H1 (cell line): ENCODE data around the gene PLEKHG5. TPM values are rescaled to one million over a fixed set of nuclear protein-coding genes. Genes with fewer than 3 reads are reported as not detected.
A peak's percentile ranks its signal among the peaks of the same experiment; 100 is the strongest.

Experiments used
- CTCF ChIA-PET: fragments of 300-600 bp; sonication (Branson Sonifier 250); formaldehyde crosslinking; loops from one replicate; lab custom pipeline; 2021; ENCODE audit not compliant: partially characterized antibody; lab: Charles Lee
- POLR2A ChIA-PET: fragments of 300-600 bp; sonication (Branson Sonifier 250); formaldehyde crosslinking; loops from one replicate; lab custom pipeline; 2021; ENCODE audit warnings: inconsistent platforms; ENCODE audit not compliant: partially characterized antibody; lab: Charles Lee
- DNase-seq, 2 experiments: peaks; one replicate each; pipeline versions ENCODE4 v3.0.0 to v3.0.0-alpha.2; 2010 to 2022; ENCODE audit warnings: low spot score in 2 of 2, low read depth in 1 of 2, mixed read lengths in 1 of 2
- FAIRE-seq: peaks from 2 replicates; lab custom pipeline; 2011; peaks lifted over from hg19 to GRCh38; lab: Jason Lieb, UNC
- H2AFZ ChIP-seq: 2 replicates; pipeline ENCODE4 v1.8.1; 2012; ENCODE audit warnings: low read length, inconsistent platforms
- H2AK5ac ChIP-seq: 2 replicates; pipeline ENCODE4 v1.6.1; 2013; ENCODE audit warnings: low read depth, low read length
- H2BK120ac ChIP-seq: replicated peaks from 2 replicates; pipeline ENCODE3; 2013; ENCODE audit warnings: low read depth, low read length, inconsistent platforms
- H2BK12ac ChIP-seq: 2 replicates; pipeline ENCODE4 v1.6.1; 2013; ENCODE audit warnings: low read depth, low read length
- H2BK15ac ChIP-seq: 2 replicates; pipeline ENCODE4 v1.6.1; 2013; ENCODE audit warnings: low read length
- H2BK20ac ChIP-seq: 2 replicates; pipeline ENCODE4 v1.6.1; 2013; ENCODE audit warnings: low read length
- H2BK5ac ChIP-seq: 2 replicates; pipeline ENCODE4 v1.6.1; 2013; ENCODE audit warnings: low read depth, low read length
- H3K14ac ChIP-seq: 2 replicates; pipeline ENCODE4 v1.6.1; 2013; ENCODE audit warnings: inconsistent platforms; ENCODE audit not compliant: insufficient read length
- H3K18ac ChIP-seq: 2 replicates; pipeline ENCODE4 v1.6.1; 2013; ENCODE audit warnings: low read length; ENCODE audit errors: extremely low read depth
- H3K23ac ChIP-seq: 2 replicates; pipeline ENCODE4 v1.6.1; 2013; ENCODE audit warnings: inconsistent platforms; ENCODE audit not compliant: insufficient read length
- H3K23me2 ChIP-seq: 2 replicates; pipeline ENCODE4 v1.6.1; 2013; ENCODE audit warnings: low read depth, low read length
- H3K27ac ChIP-seq: 2 replicates; pipeline ENCODE4 v1.6.1; 2011; ENCODE audit warnings: low read depth, low read length, inconsistent platforms
- H3K27me3 ChIP-seq, 4 experiments: replicated peaks in 1 of 4; 1 replicate in 1 of 4; 2 replicates in 3 of 4; pipeline versions ENCODE4 v1.6.1 to v1.8.1; 2011 to 2013; ENCODE audit warnings: low read length in 3 of 4, mild to moderate bottlenecking in 3 of 4, inconsistent platforms in 2 of 4, mixed read lengths in 2 of 4, moderate library complexity in 1 of 4; ENCODE audit not compliant: control insufficient read depth in 3 of 4, insufficient read depth in 3 of 4; ENCODE audit errors: extremely low read depth in 1 of 4
- H3K36me3 ChIP-seq, 4 experiments: 2 replicates each; pipeline versions ENCODE4 v1.6.1 to v1.8.1; 2011 to 2013; ENCODE audit warnings: mild to moderate bottlenecking in 4 of 4, low read length in 3 of 4, moderate library complexity in 2 of 4, control low read depth in 1 of 4, inconsistent platforms in 1 of 4; ENCODE audit not compliant: insufficient read depth in 4 of 4, control insufficient read depth in 2 of 4
- H3K4ac ChIP-seq: replicated peaks from 2 replicates; pipeline ENCODE3; 2013; ENCODE audit warnings: low read length, low read depth, mixed read lengths, inconsistent platforms; ENCODE audit not compliant: insufficient read length
- H3K4me1 ChIP-seq, 4 experiments: replicated peaks in 1 of 4; 1 replicate in 1 of 4; 2 replicates in 3 of 4; pipeline versions ENCODE4 v1.6.1 to v1.8.1; 2011 to 2013; ENCODE audit warnings: low read length in 3 of 4, inconsistent platforms in 2 of 4, mixed read lengths in 1 of 4; ENCODE audit not compliant: insufficient read depth in 4 of 4, control insufficient read depth in 3 of 4
- H3K4me2 ChIP-seq, 2 experiments: 2 replicates each; pipeline versions ENCODE4 v1.6.1 to v1.8.1; 2011 to 2013; ENCODE audit warnings: low read depth in 2 of 2, low read length in 2 of 2, control low read depth in 1 of 2, inconsistent platforms in 1 of 2, mild to moderate bottlenecking in 1 of 2; ENCODE audit not compliant: insufficient read depth in 1 of 2
- H3K4me3 ChIP-seq, 4 experiments: fragments of 200-600, 300-600 bp in 1 of 4; sonication (generic), shearing (Covaris generic), sonication (Bioruptor Twin) in 1 of 4; 2 replicates each; pipeline versions ENCODE4 v1.5.1 to v1.8.1; 2011 to 2016; ENCODE audit warnings: low read length in 4 of 4, low read depth in 3 of 4, control low read depth in 2 of 4, inconsistent platforms in 2 of 4, mild to moderate bottlenecking in 2 of 4, mixed read lengths in 1 of 4, moderate library complexity in 1 of 4; ENCODE audit not compliant: insufficient read depth in 2 of 4; ENCODE audit errors: extremely low read depth in 1 of 4
- H3K56ac ChIP-seq: replicated peaks from 2 replicates; pipeline ENCODE3; 2013; ENCODE audit warnings: low read depth, mild to moderate bottlenecking, mixed read lengths, low read length, inconsistent platforms; ENCODE audit not compliant: insufficient read length
- H3K79me1 ChIP-seq: 2 replicates; pipeline ENCODE4 v1.6.1; 2013; ENCODE audit warnings: low read depth, low read length, control low read depth
- H3K79me2 ChIP-seq, 2 experiments: 2 replicates each; pipeline versions ENCODE4 v1.6.1 to v1.8.1; 2012 to 2013; ENCODE audit warnings: low read length in 2 of 2, mild to moderate bottlenecking in 2 of 2, inconsistent platforms in 1 of 2; ENCODE audit not compliant: insufficient read depth in 2 of 2, control insufficient read depth in 1 of 2
- H3K9ac ChIP-seq, 4 experiments: replicated peaks in 1 of 4; 1 replicate in 1 of 4; 2 replicates in 3 of 4; pipeline versions ENCODE4 v1.6.1 to v1.8.1; 2011 to 2013; ENCODE audit warnings: low read depth in 3 of 4, low read length in 3 of 4, control low read depth in 2 of 4, mild to moderate bottlenecking in 2 of 4, moderate library complexity in 2 of 4, inconsistent platforms in 1 of 4; ENCODE audit errors: extremely low read depth in 1 of 4
- H3K9me3 ChIP-seq, 2 experiments: 2 replicates each; pipeline versions ENCODE4 v1.6.1 to v1.8.1; 2012 to 2013; ENCODE audit warnings: mild to moderate bottlenecking in 2 of 2, moderate library complexity in 2 of 2, control low read depth in 1 of 2, inconsistent platforms in 1 of 2, low read depth in 1 of 2, low read length in 1 of 2, mixed read lengths in 1 of 2; ENCODE audit not compliant: insufficient read depth in 2 of 2
- H4K20me1 ChIP-seq, 2 experiments: replicated peaks in 1 of 2; 2 replicates each; pipeline versions ENCODE3 to v1.8.1; 2011 to 2013; ENCODE audit warnings: inconsistent platforms in 2 of 2, low read length in 2 of 2, mild to moderate bottlenecking in 1 of 2; ENCODE audit not compliant: insufficient read depth in 2 of 2, control insufficient read depth in 1 of 2
- H4K5ac ChIP-seq: 2 replicates; pipeline ENCODE4 v1.6.1; 2013; ENCODE audit warnings: low read length, low read depth, mixed read lengths, inconsistent platforms; ENCODE audit not compliant: insufficient read length
- H4K8ac ChIP-seq: 2 replicates; pipeline ENCODE4 v1.8.0; 2013; ENCODE audit warnings: mild to moderate bottlenecking, moderate library complexity, low read length, inconsistent platforms; ENCODE audit not compliant: insufficient read depth; ENCODE audit errors: extremely low read depth
- H4K91ac ChIP-seq: replicated peaks from 2 replicates; pipeline ENCODE3; 2013; ENCODE audit warnings: low read length, mixed read lengths, inconsistent platforms; ENCODE audit not compliant: insufficient read length
- CTCF ChIP-seq, 3 experiments: IDR thresholded peaks; 1 replicate in 2 of 3; 2 replicates in 1 of 3; pipeline versions ENCODE4 v1.5.1 to v1.6.1; 2011; ENCODE audit warnings: low read length in 3 of 3, mild to moderate bottlenecking in 3 of 3, inconsistent platforms in 2 of 3, low read depth in 1 of 3, moderate library complexity in 1 of 3; ENCODE audit not compliant: insufficient read depth in 1 of 3; ENCODE audit errors: control extremely low read depth in 1 of 3
- GTF2F1 ChIP-seq: IDR thresholded peaks from 2 replicates; pipeline ENCODE4 v1.6.1; 2012; ENCODE audit warnings: low read depth, low read length, improper control_type of control experiment, borderline replicate concordance
- HDAC6 ChIP-seq: IDR thresholded peaks from one replicate; pipeline ENCODE4 v1.7.1; 2012; ENCODE audit warnings: low read depth, mild to moderate bottlenecking, inconsistent platforms, low read length, moderate library complexity
- POLR2A ChIP-seq, 2 experiments: IDR thresholded peaks; 1 replicate in 1 of 2; 2 replicates in 1 of 2; pipeline ENCODE4 v1.6.1; 2011; ENCODE audit warnings: low read depth in 2 of 2, low read length in 2 of 2, mild to moderate bottlenecking in 2 of 2; ENCODE audit errors: control extremely low read depth in 1 of 2
- RXRA ChIP-seq: IDR thresholded peaks from 2 replicates; pipeline ENCODE4 v1.6.1; 2011; ENCODE audit warnings: low read depth, mild to moderate bottlenecking, low read length, moderate library complexity; ENCODE audit not compliant: insufficient read depth
- SIN3A ChIP-seq, 2 experiments: IDR thresholded peaks in 1 of 2; conservative IDR thresholded peaks in 1 of 2; 2 replicates each; pipeline ENCODE4 v1.6.1; 2011 to 2012; ENCODE audit warnings: low read length in 2 of 2, improper control_type of control experiment in 1 of 2, low read depth in 1 of 2, mild to moderate bottlenecking in 1 of 2
- SIX5 ChIP-seq: IDR thresholded peaks from 2 replicates; pipeline ENCODE4 v1.6.1; 2011; ENCODE audit warnings: mild to moderate bottlenecking, low read depth, low read length
- SP4 ChIP-seq: IDR thresholded peaks from 2 replicates; pipeline ENCODE4 v1.6.1; 2012; ENCODE audit warnings: low read length, inconsistent platforms
- ZNF274 ChIP-seq: IDR thresholded peaks from 2 replicates; pipeline ENCODE4 v1.7.0; 2012; ENCODE audit warnings: low read length, borderline replicate concordance; ENCODE audit errors: extremely low read depth
- WGBS, 2 experiments: shearing (Covaris generic) in 1 of 2; methylation state at CpG; one replicate each; pipeline versions ENCODE4 v1.1.6 to v1.1.7; 2013 to 2015; ENCODE audit warnings: low lambda C conversion rate in 2 of 2, mixed read lengths in 2 of 2, inconsistent platforms in 1 of 2, low coverage in 1 of 2, missing lambda C conversion rate in 1 of 2; ENCODE audit not compliant: insufficient replicate concordance in 2 of 2, insufficient coverage in 1 of 2, insufficient read length in 1 of 2; ENCODE audit errors: extremely low coverage in 1 of 2, missing lambda C conversion rate in 1 of 2; 5-methylcytosine and 5-hydroxymethylcytosine counted together
- polyA plus RNA-seq, 7 experiments: library from polyadenylated mRNA; depleted of rRNA in 3 of 7; stranded (reverse) in 5 of 7; unstranded in 2 of 7; fragments of >200 nt in 5 of 7; fragments of 200-250 nt in 2 of 7; gene quantifications; 1 replicate in 5 of 7; 2 replicates in 1 of 7; 4 replicates in 1 of 7; pipeline versions ENCODE4 v1.2.1 to v1.2.3, GENCODE V29; 2011 to 2013; ENCODE audit warnings: missing spikeins in 2 of 7, mixed read lengths in 2 of 7
- total RNA-seq: library from RNA; stranded (reverse); fragmentation: NEBNext Ultra II Directional; extraction: Animal tissue kit (Norgen Biotek cat#: 25700); gene quantifications from 2 replicates; pipeline ENCODE4 v1.2.1, GENCODE V29; 2021

PLEKHG5 gene
- total and polyA plus RNA-seq, 2 of the 8 experiments (the other 6 are each of a cell fraction or from before 2014, with no cell fraction given): 10.4 to 13.8 TPM

- Histone ChIP-seq H3K23ac (no peak overlapping the region), H4K20me1 (no peaks in the 10 kb centered on the region), H3K9me3 (no peaks in the 10 kb centered on the region), H3K79me2 (no peaks in the 10 kb centered on the region), H3K18ac (no peak overlapping the region), H2BK12ac (no peak overlapping the region), H2AK5ac (no peak overlapping the region), H3K14ac (no peak overlapping the region), H4K8ac (no peak overlapping the region), H3K4me2 (no peak overlapping the region), H2AFZ (no peak overlapping the region), H2BK20ac (no peak overlapping the region), H3K27me3 (peaks cover 0 to 11% (median 3%) of the 10 kb centered on the region in 4 experiments; a peak in 3 of 7 replicates), H2BK15ac (peak overlapping the region; percentile 72; the same call in 1 of the 2 replicates), H3K56ac (no peak overlapping the region), H2BK5ac (no peak overlapping the region), H3K4ac (no peak overlapping the region), H3K23me2 (no peaks in the 10 kb centered on the region; the same call in 1 of the 2 replicates), H2BK120ac (no peak overlapping the region), H3K27ac (no peak overlapping the region), H4K91ac (no peak overlapping the region), H3K9ac (no peak overlapping the region), H4K5ac (no peak overlapping the region), H3K4me1 (peaks cover 0 to 5% (median under 1%) of the 10 kb centered on the region in 4 experiments; a peak in 4 of 7 replicates), H3K36me3 (no peaks in the 10 kb centered on the region), H3K4me3 (no peak overlapping the region), H3K79me1 (no peaks in the 10 kb centered on the region)
- POLR2A ChIA-PET: interaction anchor here (1.4 kb wide), 1 partner anchor 9 kb away, joined by 3 read pairs; no protein-coding TSS in a partner anchor
- CTCF ChIA-PET: interaction anchor here (1.1 to 18.8 kb wide), 6 partner anchors 10 to 75 kb away, joined by 3 to 321 read pairs (median 22); partner anchors contain the start of genes ESPN and HES2
- no peak for FAIRE-seq
- 90% methylated on average over 1 of the region's 3 CpGs; no CpG with 5 or more reads in 1 of the 2 experiments for WGBS, 2 experiments
- DNase-seq: no peak
- TF ChIP-seq ZNF274: no peak
- no peak for TF ChIP-seq SIN3A (conservative IDR thresholded peaks at IDR 0.05 in 1 of 2, IDR thresholded peaks at IDR 0.05 in 1 of 2; ENCODE audit: low read depth in 1 of 2, low read length in 2 of 2)
- no peak for TF ChIP-seq RXRA
- no peak for TF ChIP-seq GTF2F1
- no peak for TF ChIP-seq SIX5
- TF ChIP-seq HDAC6: no peak
- no peak for TF ChIP-seq CTCF (IDR thresholded peaks at IDR 0.05; ENCODE audit: control extremely low read depth in 1 of 3, insufficient read depth in 1 of 3, low read depth in 1 of 3, low read length in 3 of 3)
- no peak for TF ChIP-seq POLR2A (IDR thresholded peaks at IDR 0.05; ENCODE audit: control extremely low read depth in 1 of 2, low read depth in 2 of 2, low read length in 2 of 2)
- TF ChIP-seq SP4: no peak
These were observed 55.9 kb downstream of the PLEKHG5 start for GRCh38 chr1:6435547-6435946.
